Natural killer cell (primary cell): Measurements from ENCODE around the gene CCDC172. TPM values are rescaled to one million over a fixed set of nuclear protein-coding genes. Genes with fewer than 3 reads are reported as not detected.

Experiments used
- ATAC-seq, 3 donors: fragments of 150-1000 bp in 2 of 3; fragments of 200-7000 bp in 1 of 3; cut with Tn5 transposase; 1 replicate in 1 of 3; 2 replicates in 2 of 3; pipeline ENCODE4 v1.10.0; 2021; ENCODE audit warnings: mild to moderate bottlenecking in 2 of 3, moderate library complexity in 2 of 3
- DNase-seq, 2 donors: peaks; one replicate each; pipeline versions ENCODE4 v3.0.0 to v3.0.0-alpha.2; 2013 to 2021; ENCODE audit warnings: mixed read lengths in 1 of 2
- H3K27ac ChIP-seq: one replicate; pipeline ENCODE4 v1.5.1; 2013; ENCODE audit warnings: mild to moderate bottlenecking, low read length
- H3K27me3 ChIP-seq: one replicate; pipeline ENCODE4 v1.6.1; 2013; ENCODE audit warnings: low read length; ENCODE audit not compliant: control insufficient read depth, insufficient read depth
- H3K36me3 ChIP-seq: one replicate; pipeline ENCODE4 v1.6.1; 2013; ENCODE audit warnings: low read length; ENCODE audit not compliant: control insufficient read depth, insufficient read depth
- H3K4me1 ChIP-seq: one replicate; pipeline ENCODE4 v1.6.1; 2013; ENCODE audit warnings: low read length; ENCODE audit not compliant: control insufficient read depth, insufficient read depth
- H3K4me3 ChIP-seq: one replicate; pipeline ENCODE4 v1.5.1; 2013; ENCODE audit warnings: low read length
- H3K9me3 ChIP-seq: one replicate; pipeline ENCODE4 v1.6.1; 2013; ENCODE audit warnings: low read length; ENCODE audit not compliant: control insufficient read depth, insufficient read depth
- H3K27ac Mint-ChIP-seq, 2 donors: one replicate each; pipeline ENCODE4 v1.8.0; 2022; ENCODE audit warnings: mild to moderate bottlenecking in 2 of 2, mixed read lengths in 2 of 2, moderate library complexity in 1 of 2
- H3K27me3 Mint-ChIP-seq, 2 donors: one replicate each; pipeline ENCODE4 v1.8.0; 2022; ENCODE audit warnings: low read depth in 2 of 2, mixed read lengths in 2 of 2
- H3K36me3 Mint-ChIP-seq: one replicate; pipeline ENCODE4 v1.8.0; 2022; ENCODE audit warnings: mixed read lengths
- H3K4me1 Mint-ChIP-seq, 2 donors: one replicate each; pipeline ENCODE4 v1.8.0; 2022; ENCODE audit warnings: mixed read lengths in 2 of 2
- H3K4me3 Mint-ChIP-seq: one replicate; pipeline ENCODE4 v1.8.0; 2022; ENCODE audit warnings: mild to moderate bottlenecking, moderate library complexity, mixed read lengths
- H3K9me3 Mint-ChIP-seq, 2 donors: one replicate each; pipeline ENCODE4 v1.8.0; 2022; ENCODE audit warnings: mixed read lengths in 2 of 2
- WGBS: methylation state at CpG from one replicate; pipeline ENCODE4 v1.1.7; 2013; ENCODE audit warnings: missing lambda C conversion rate; ENCODE audit not compliant: insufficient coverage; 5-methylcytosine and 5-hydroxymethylcytosine counted together
- intact Hi-C: fragments of 100-400 bp; cut with micrococcal nuclease; formaldehyde crosslinking; loops from one replicate; pipeline ENCODE4 v1.14.2; 2022
- total RNA-seq, 4 donors: library from RNA; stranded (reverse); fragments of 120-200 nt in 1 of 4; gene quantifications; one replicate each; pipeline versions ENCODE4 v1.2.3 to v1.2.4, GENCODE V29; 2013 to 2022
- TF ChIP-seq, protein P1 (sequence below): fragments of 200-600 bp; IDR thresholded peaks from one replicate; pipeline ENCODE4 v1.8.0; 2022; ENCODE audit warnings: antibody characterized with exemption

CCDC172 gene
- total RNA-seq, 3 donors from 2014 or later (not counting 1 experiment from before 2014, with no cell fraction given): not detected

- H3K27me3 Mint-ChIP-seq: no peaks in the 10 kb centered on the region
- no peaks in the 10 kb centered on the region for H3K9me3 ChIP-seq
- ATAC-seq (no peak), DNase-seq (no peak)
- TF ChIP-seq, protein P1, sequence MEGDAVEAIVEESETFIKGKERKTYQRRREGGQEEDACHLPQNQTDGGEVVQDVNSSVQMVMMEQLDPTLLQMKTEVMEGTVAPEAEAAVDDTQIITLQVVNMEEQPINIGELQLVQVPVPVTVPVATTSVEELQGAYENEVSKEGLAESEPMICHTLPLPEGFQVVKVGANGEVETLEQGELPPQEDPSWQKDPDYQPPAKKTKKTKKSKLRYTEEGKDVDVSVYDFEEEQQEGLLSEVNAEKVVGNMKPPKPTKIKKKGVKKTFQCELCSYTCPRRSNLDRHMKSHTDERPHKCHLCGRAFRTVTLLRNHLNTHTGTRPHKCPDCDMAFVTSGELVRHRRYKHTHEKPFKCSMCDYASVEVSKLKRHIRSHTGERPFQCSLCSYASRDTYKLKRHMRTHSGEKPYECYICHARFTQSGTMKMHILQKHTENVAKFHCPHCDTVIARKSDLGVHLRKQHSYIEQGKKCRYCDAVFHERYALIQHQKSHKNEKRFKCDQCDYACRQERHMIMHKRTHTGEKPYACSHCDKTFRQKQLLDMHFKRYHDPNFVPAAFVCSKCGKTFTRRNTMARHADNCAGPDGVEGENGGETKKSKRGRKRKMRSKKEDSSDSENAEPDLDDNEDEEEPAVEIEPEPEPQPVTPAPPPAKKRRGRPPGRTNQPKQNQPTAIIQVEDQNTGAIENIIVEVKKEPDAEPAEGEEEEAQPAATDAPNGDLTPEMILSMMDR: no peak
- no peak overlapping the region for H3K4me3 ChIP-seq
- H3K4me1 ChIP-seq: no peaks in the 10 kb centered on the region
- no peaks in the 10 kb centered on the region for H3K27me3 ChIP-seq
- WGBS: 74% methylated on average over 4 of the region's 4 CpGs
- no peak overlapping the region for H3K27ac ChIP-seq
- no peak overlapping the region for H3K27ac Mint-ChIP-seq
- H3K36me3 ChIP-seq: no peaks in the 10 kb centered on the region
- intact Hi-C loops: no loop called here
- H3K9me3 Mint-ChIP-seq: peaks cover 2 to 7% of the 10 kb centered on the region in 2 donors
- H3K36me3 Mint-ChIP-seq: no peaks in the 10 kb centered on the region
- no peaks in the 10 kb centered on the region for H3K4me1 Mint-ChIP-seq
- no peak overlapping the region for H3K4me3 Mint-ChIP-seq
These were observed 16.8 kb upstream of the CCDC172 start for GRCh38 chr10:116307455-116307854.

GRCh38 chr10:116311016-116311415 is 13.2 kb upstream of the CCDC172 start:
- ATAC-seq: no peak

GRCh38 chr10:116311706-116312490 is 12.3 kb upstream of the CCDC172 start:
- no peak overlapping the region for H3K4me3 Mint-ChIP-seq
- H3K27me3 Mint-ChIP-seq: no peaks in the 10 kb centered on the region
- no peaks in the 10 kb centered on the region for H3K36me3 Mint-ChIP-seq
- Histone ChIP-seq H3K36me3 (no peaks in the 10 kb centered on the region), H3K27me3 (no peaks in the 10 kb centered on the region), H3K27ac (no peak overlapping the region), H3K9me3 (no peaks in the 10 kb centered on the region), H3K4me1 (no peaks in the 10 kb centered on the region), H3K4me3 (no peak overlapping the region)
- no peak overlapping the region for H3K27ac Mint-ChIP-seq
- TF ChIP-seq, protein P1: no peak
- ATAC-seq (no peak), DNase-seq (no peak)
- 83% methylated on average over 2 of the region's 2 CpGs for WGBS
- intact Hi-C loops: no loop called here
- H3K9me3 Mint-ChIP-seq: peaks cover 0 to 7% of the 10 kb centered on the region in 2 donors
- peaks cover 7 to 13% of the 10 kb centered on the region in 2 donors for H3K4me1 Mint-ChIP-seq

More at GRCh38 chr10:116311016-116311415, 13.2 kb upstream of the CCDC172 start:
- Histone ChIP-seq H3K27ac (no peak overlapping the region), H3K4me3 (no peak overlapping the region), H3K9me3 (no peaks in the 10 kb centered on the region), H3K4me1 (no peaks in the 10 kb centered on the region), H3K36me3 (no peaks in the 10 kb centered on the region), H3K27me3 (no peaks in the 10 kb centered on the region)
- Mint-ChIP-seq H3K4me3 (no peak overlapping the region), H3K27ac (no peak overlapping the region), H3K4me1 (peaks cover 0 to 6% of the 10 kb centered on the region in 2 donors), H3K27me3 (no peaks in the 10 kb centered on the region), H3K36me3 (no peaks in the 10 kb centered on the region), H3K9me3 (peaks cover 0 to 7% of the 10 kb centered on the region in 2 donors)
- WGBS: 86% methylated on average over 5 of the region's 5 CpGs
- intact Hi-C loops: no loop called here
- no peak for DNase-seq
- TF ChIP-seq, protein P1: no peak

DNA sequence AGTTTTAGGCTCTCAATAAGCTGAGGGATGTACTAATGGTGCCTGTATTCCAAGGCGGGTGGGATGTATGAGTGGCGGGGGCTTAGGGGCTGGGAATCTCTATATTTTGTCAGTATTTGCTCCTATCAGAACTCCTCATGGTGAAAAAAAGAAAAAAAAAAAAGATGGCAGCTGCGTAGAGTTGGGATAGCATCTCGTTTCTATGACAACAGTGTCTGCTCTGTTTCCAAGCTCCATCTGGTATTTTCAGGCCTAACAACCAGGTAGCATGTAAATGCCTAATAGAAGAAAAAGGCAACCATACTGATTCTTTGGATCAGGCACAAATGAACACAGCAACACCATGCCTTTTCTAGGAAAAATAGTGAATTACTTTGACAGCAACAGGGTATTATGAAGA is 11.7 kb upstream of the CCDC172 start:
- Mint-ChIP-seq H3K27ac (no peak overlapping the region), H3K4me3 (no peak overlapping the region), H3K27me3 (no peaks in the 10 kb centered on the region), H3K36me3 (no peaks in the 10 kb centered on the region), H3K4me1 (peaks cover 13% of the 10 kb centered on the region in 2 donors), H3K9me3 (peaks cover 0 to 7% of the 10 kb centered on the region in 2 donors)
- H3K4me1 ChIP-seq: no peaks in the 10 kb centered on the region
- H3K36me3 ChIP-seq: no peaks in the 10 kb centered on the region
- TF ChIP-seq, protein P1: no peak
- no peak overlapping the region for H3K4me3 ChIP-seq
- H3K27ac ChIP-seq: no peak overlapping the region
- no peaks in the 10 kb centered on the region for H3K9me3 ChIP-seq
- DNase-seq (no peak), ATAC-seq (no peak)
- no peaks in the 10 kb centered on the region for H3K27me3 ChIP-seq
- intact Hi-C loops: no loop called here
- 94% methylated on average over 4 of the region's 4 CpGs for WGBS
